ENCODE measurements around the gene NUP35. TPM values are rescaled to one million over a fixed set of nuclear protein-coding genes. Genes with fewer than 3 reads are reported as not detected.

The NUP35 gene
- total and polyA plus RNA-seq, 2 of the 8 experiments (the other 6 are each of a cell fraction or from before 2014, with no cell fraction given), result 30.7 to 48.7 TPM

DNA sequence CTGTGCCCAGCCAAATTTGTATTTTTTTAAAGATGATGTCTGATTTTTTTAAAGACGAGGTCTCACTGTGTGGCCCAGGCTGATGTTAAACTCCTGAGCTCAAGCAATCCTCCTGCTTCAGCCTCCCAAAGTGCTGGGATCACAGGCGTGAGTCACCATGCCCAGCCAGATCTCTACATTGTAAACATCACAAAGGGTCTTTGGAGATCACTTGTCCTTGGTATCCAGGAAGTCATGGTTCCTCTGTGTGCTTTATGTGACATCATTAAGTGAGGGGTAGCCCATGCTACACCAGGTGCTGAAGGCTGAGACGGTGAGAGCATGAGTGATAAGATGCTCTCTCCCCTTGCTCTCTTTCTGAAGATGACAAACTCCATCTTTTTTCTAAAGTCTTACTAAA, 7.0 kb upstream of the NUP35 start:
- POLR2A ChIA-PET (ENCODE audit: partially characterized antibody), result no interaction called here
- no peak overlapping the region for H3K56ac ChIP-seq (replicated peaks; ENCODE audit: insufficient read length, low read depth, low read length)
- H3K79me2 ChIP-seq (ENCODE audit: control insufficient read depth in 1 of 2, insufficient read depth in 2 of 2, low read length in 2 of 2), result no peaks in the 10 kb centered on the region
- H3K4me1 ChIP-seq (replicated peaks in 1 of 4; ENCODE audit: control insufficient read depth in 3 of 4, insufficient read depth in 4 of 4, low read length in 3 of 4), result no peaks in the 10 kb centered on the region
- DNase-seq (ENCODE audit: low read depth in 1 of 2, low spot score in 2 of 2) (no peak), FAIRE-seq (no peak)
- H4K20me1 ChIP-seq (replicated peaks in 1 of 2; ENCODE audit: control insufficient read depth in 1 of 2, insufficient read depth in 2 of 2, low read length in 2 of 2), result no peaks in the 10 kb centered on the region
- CTCF ChIA-PET (ENCODE audit: partially characterized antibody), result no interaction called here
- H4K5ac ChIP-seq (ENCODE audit: insufficient read length, low read depth, low read length), result no peak overlapping the region
- no peaks in the 10 kb centered on the region for H3K79me1 ChIP-seq (ENCODE audit: low read depth, low read length)
- H3K27ac ChIP-seq (ENCODE audit: low read depth, low read length), result no peak overlapping the region
- TF ChIP-seq CEBPB (IDR thresholded peaks at IDR 0.05; ENCODE audit: low read depth, low read length) (no peak), TCF12 (IDR thresholded peaks at IDR 0.05; ENCODE audit: low read depth, low read length) (no peak), RNF2 (IDR thresholded peaks at IDR 0.05; ENCODE audit: borderline replicate concordance, low read depth, low read length, missing control alignments, poor library complexity, severe bottlenecking) (no peak), SUZ12 (IDR thresholded peaks at IDR 0.05; ENCODE audit: low read length) (no peak), PHF8 (conservative IDR thresholded peaks at IDR 0.05; ENCODE audit: low read depth, low read length) (no peak), TAF7 (optimal IDR thresholded peaks at IDR 0.05; ENCODE audit: borderline replicate concordance, low read depth, low read length) (no peak), ZNF274 (IDR thresholded peaks at IDR 0.05; ENCODE audit: borderline replicate concordance, extremely low read depth, low read length) (no peak), KDM1A (IDR thresholded peaks at IDR 0.05; ENCODE audit: borderline replicate concordance, low read length) (no peak), POU5F1 (IDR thresholded peaks at IDR 0.05; ENCODE audit: low read depth, low read length) (no peak), E2F6 (IDR thresholded peaks at IDR 0.05) (no peak), GABPA (IDR thresholded peaks at IDR 0.05; ENCODE audit: borderline replicate concordance, insufficient read depth, low read length) (no peak)
- no peak overlapping the region for H2AK5ac ChIP-seq (ENCODE audit: low read depth, low read length)
- H3K4me2 ChIP-seq (ENCODE audit: insufficient read depth in 1 of 2, low read depth in 2 of 2, low read length in 2 of 2), result no peak overlapping the region
- H3K4ac ChIP-seq (replicated peaks; ENCODE audit: insufficient read length, low read depth, low read length), result no peak overlapping the region
- no peak overlapping the region for H3K14ac ChIP-seq (ENCODE audit: insufficient read length)
- H2BK15ac ChIP-seq (ENCODE audit: low read length), result no peak overlapping the region
- WGBS, 2 experiments (ENCODE audit: extremely low coverage in 1 of 2, insufficient coverage in 1 of 2, insufficient read length in 1 of 2, insufficient replicate concordance in 2 of 2, low coverage in 1 of 2, low lambda C conversion rate in 2 of 2, missing lambda C conversion rate in 1 of 2), result 94% methylated on average over 3 of the region's 3 CpGs; no CpG with 5 or more reads in 1 of the 2 experiments
- no peak overlapping the region for H2AFZ ChIP-seq (ENCODE audit: low read length)
- H3K36me3 ChIP-seq (ENCODE audit: control insufficient read depth in 2 of 4, insufficient read depth in 4 of 4, low read length in 3 of 4), result no peaks in the 10 kb centered on the region
- H4K8ac ChIP-seq (ENCODE audit: extremely low read depth, insufficient read depth, low read length), result no peak overlapping the region
- no peak overlapping the region for H3K18ac ChIP-seq (ENCODE audit: extremely low read depth, low read length)
- no peak overlapping the region for H3K23ac ChIP-seq (ENCODE audit: insufficient read length)
- no peak overlapping the region for H2BK120ac ChIP-seq (replicated peaks; ENCODE audit: low read depth, low read length)
- no peak overlapping the region for H2BK12ac ChIP-seq (ENCODE audit: low read depth, low read length)
- no peak overlapping the region for H2BK5ac ChIP-seq (ENCODE audit: low read depth, low read length)
- no peak overlapping the region for H2BK20ac ChIP-seq (ENCODE audit: low read length)
- no peak overlapping the region for H4K91ac ChIP-seq (replicated peaks; ENCODE audit: insufficient read length, low read length)
- no peaks in the 10 kb centered on the region for H3K23me2 ChIP-seq (ENCODE audit: low read depth, low read length)
- no peaks in the 10 kb centered on the region for H3K27me3 ChIP-seq (replicated peaks in 1 of 4; ENCODE audit: control insufficient read depth in 3 of 4, extremely low read depth in 1 of 4, insufficient read depth in 3 of 4, low read length in 3 of 4)
- no peak overlapping the region for H3K4me3 ChIP-seq (ENCODE audit: extremely low read depth in 1 of 4, insufficient read depth in 2 of 4, low read depth in 3 of 4, low read length in 4 of 4)
- H3K9ac ChIP-seq (replicated peaks in 1 of 4; ENCODE audit: extremely low read depth in 1 of 4, low read depth in 3 of 4, low read length in 3 of 4), result no peak overlapping the region
- no peaks in the 10 kb centered on the region for H3K9me3 ChIP-seq (ENCODE audit: insufficient read depth in 2 of 2, low read depth in 1 of 2, low read length in 1 of 2)

All from H1 (cell line).